ENCODE measurements around the gene ADCY9. TPM values are rescaled to one million over a fixed set of nuclear protein-coding genes. Genes with fewer than 3 reads are reported as not detected.

The ADCY9 gene
- total and polyA plus RNA-seq, 8 donors, result 6.6 to 20.9 (median 18.0) TPM

DNA sequence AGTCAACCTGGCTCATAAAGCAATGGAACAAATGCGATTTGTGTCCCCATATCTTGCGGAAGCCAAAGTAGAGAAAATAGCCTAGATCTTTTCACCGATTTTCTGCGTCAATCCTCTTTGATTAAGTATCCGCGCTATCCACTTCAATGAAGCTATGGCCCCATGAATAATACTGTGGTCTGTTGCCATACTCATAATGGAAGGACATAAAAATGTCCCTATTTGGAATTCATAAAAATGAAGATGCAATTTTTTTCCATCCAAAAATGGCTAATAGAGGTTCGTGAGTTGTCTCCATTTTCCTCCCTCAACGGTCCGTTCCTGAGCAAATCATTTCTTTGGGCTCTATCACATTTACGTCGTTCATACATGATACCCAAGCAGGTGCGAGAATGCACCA is 25.4 kb upstream of the ADCY9 start:
- Histone ChIP-seq H3K4me3 (no peak overlapping the region), H3K9me3 (no peaks in the 10 kb centered on the region), H3K4me1 (no peaks in the 10 kb centered on the region), H3K27ac (no peak overlapping the region), H3K36me3 (no peaks in the 10 kb centered on the region), H3K27me3 (no peaks in the 10 kb centered on the region)
- TF ChIP-seq, protein P1, sequence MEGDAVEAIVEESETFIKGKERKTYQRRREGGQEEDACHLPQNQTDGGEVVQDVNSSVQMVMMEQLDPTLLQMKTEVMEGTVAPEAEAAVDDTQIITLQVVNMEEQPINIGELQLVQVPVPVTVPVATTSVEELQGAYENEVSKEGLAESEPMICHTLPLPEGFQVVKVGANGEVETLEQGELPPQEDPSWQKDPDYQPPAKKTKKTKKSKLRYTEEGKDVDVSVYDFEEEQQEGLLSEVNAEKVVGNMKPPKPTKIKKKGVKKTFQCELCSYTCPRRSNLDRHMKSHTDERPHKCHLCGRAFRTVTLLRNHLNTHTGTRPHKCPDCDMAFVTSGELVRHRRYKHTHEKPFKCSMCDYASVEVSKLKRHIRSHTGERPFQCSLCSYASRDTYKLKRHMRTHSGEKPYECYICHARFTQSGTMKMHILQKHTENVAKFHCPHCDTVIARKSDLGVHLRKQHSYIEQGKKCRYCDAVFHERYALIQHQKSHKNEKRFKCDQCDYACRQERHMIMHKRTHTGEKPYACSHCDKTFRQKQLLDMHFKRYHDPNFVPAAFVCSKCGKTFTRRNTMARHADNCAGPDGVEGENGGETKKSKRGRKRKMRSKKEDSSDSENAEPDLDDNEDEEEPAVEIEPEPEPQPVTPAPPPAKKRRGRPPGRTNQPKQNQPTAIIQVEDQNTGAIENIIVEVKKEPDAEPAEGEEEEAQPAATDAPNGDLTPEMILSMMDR (IDR thresholded peaks at IDR 0.05), result no peak
- no peak for FAIRE-seq
- no peak for ATAC-seq
- intact Hi-C loops (cut with DNase I), result no loop called here
- WGBS, 2 donors, result 87 to 94% methylated on average over 12 of the region's 12 CpGs
- no peak for DNase-seq

DNA sequence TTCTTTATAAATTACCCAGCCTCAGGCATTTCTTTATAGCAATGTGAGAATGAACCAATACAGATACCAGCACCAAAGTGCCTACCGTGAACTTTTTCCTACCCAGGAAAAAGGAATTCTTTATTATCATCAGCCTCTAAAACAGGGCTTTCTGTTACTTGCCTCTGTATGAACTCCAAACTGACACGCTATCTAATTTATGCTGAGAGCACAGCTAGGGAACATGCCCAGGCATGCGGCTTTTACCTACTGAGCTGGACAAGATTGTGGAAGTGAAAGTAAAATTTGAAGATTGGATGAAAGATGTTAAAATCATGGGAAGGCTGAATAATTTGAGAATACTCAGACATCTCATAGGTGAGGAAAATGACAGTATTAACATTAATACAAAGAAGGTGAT is 24.4 kb upstream of the ADCY9 start:
- no peaks in the 10 kb centered on the region for H3K27me3 ChIP-seq
- no peak overlapping the region for H3K27ac ChIP-seq
- TF ChIP-seq, protein P1 (IDR thresholded peaks at IDR 0.05), result no peak
- FAIRE-seq (no peak), DNase-seq (no peak), ATAC-seq (peak in 1 of 4 donors; percentile 49)
- WGBS, 2 donors, result 89 to 95% methylated on average over 3 of the region's 3 CpGs
- H3K4me1 ChIP-seq, result no peaks in the 10 kb centered on the region
- H3K36me3 ChIP-seq, result no peaks in the 10 kb centered on the region
- intact Hi-C loops (cut with DNase I), result no loop called here
- H3K4me3 ChIP-seq, result no peak overlapping the region
- no peaks in the 10 kb centered on the region for H3K9me3 ChIP-seq

DNA sequence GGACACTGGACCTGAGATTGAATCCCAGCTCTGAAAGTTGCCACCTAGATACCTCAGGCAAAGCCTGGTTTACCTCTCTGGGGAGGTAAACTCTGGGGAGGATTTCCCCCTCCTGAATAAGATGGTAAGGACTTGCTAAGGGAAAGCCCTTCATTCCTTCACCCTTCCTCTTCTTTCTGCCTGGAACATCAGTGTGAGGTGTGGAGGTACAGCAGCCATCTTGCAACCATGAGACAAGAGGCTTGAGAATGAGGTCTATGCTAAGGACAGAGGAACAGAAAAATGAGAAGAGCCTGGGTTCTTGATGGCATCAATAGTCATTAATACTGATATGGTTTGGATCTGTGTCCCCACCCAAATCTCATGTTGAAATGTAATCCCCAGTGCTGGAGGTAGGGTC is 23.7 kb upstream of the ADCY9 start:
- intact Hi-C loops (cut with DNase I), result no loop called here
- no peak overlapping the region for H3K4me3 ChIP-seq
- no peak for DNase-seq
- H3K36me3 ChIP-seq, result no peaks in the 10 kb centered on the region
- H3K4me1 ChIP-seq, result no peaks in the 10 kb centered on the region
- no peaks in the 10 kb centered on the region for H3K27me3 ChIP-seq
- no peak overlapping the region for H3K27ac ChIP-seq
- TF ChIP-seq, protein P1 (IDR thresholded peaks at IDR 0.05), result no peak
- ATAC-seq, result no peak
- FAIRE-seq, result no peak
- no peaks in the 10 kb centered on the region for H3K9me3 ChIP-seq

DNA sequence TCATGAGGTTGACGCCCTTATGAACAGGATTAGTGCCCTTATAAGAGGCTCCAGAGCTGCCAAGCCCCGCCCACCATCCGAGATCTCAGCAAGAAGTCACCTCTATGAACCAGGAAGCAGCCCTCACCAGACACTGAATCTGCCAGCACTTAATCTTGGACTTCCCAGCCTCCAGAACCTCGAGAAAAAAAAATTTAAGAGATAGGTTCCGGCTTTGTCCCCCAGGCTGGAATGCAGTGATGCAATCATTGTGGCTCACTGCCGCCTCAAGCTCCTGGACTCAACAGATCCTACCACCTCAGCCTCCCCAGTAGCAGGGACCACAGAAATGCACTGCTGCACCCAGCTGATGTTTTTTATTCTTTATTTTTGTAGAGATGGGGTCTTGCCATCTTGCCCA is 22.5 kb upstream of the ADCY9 start:
- H3K27ac ChIP-seq, result no peak overlapping the region
- H3K9me3 ChIP-seq, result no peaks in the 10 kb centered on the region
- H3K4me1 ChIP-seq, result no peaks in the 10 kb centered on the region
- TF ChIP-seq, protein P1 (IDR thresholded peaks at IDR 0.05), result no peak
- H3K4me3 ChIP-seq, result no peak overlapping the region
- intact Hi-C loops (cut with DNase I), result no loop called here
- DNase-seq (no peak), ATAC-seq (no peak), FAIRE-seq (no peak)
- no peaks in the 10 kb centered on the region for H3K27me3 ChIP-seq
- WGBS, 2 donors, result 89 to 93% methylated on average over 6 of the region's 6 CpGs
- H3K36me3 ChIP-seq, result no peaks in the 10 kb centered on the region

DNA sequence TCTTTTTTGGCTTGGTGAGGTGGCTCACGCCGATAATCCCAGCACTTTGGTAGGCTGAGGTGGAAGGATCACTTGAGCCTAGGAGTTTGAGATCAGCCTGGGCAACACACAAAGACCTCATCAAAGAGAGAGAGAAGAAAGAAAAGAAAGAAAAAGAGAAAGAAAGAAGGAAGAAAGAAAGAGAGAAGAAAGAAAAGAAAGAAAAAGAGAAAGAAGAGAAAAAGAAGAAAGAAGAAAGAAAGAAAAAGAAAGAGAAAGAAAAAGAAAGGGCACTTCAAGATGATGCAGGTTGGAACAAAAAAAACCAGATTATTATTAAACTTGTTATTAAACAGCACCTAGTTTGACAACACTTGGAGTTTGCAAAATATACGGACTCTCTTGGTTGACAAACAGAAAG is 21.2 kb upstream of the ADCY9 start:
- no peak overlapping the region for H3K27ac ChIP-seq

More for the DNA sequence above, 21.2 kb upstream of the ADCY9 start:
- WGBS, 2 donors, result 84 to 90% methylated on average over 3 of the region's 3 CpGs
- DNase-seq, result no peak
- no peak for ATAC-seq
- Histone ChIP-seq H3K9me3 (no peaks in the 10 kb centered on the region), H3K4me3 (no peak overlapping the region), H3K27me3 (no peaks in the 10 kb centered on the region), H3K36me3 (no peaks in the 10 kb centered on the region), H3K4me1 (no peaks in the 10 kb centered on the region)
- intact Hi-C loops (cut with DNase I), result no loop called here
- TF ChIP-seq, protein P1 (IDR thresholded peaks at IDR 0.05), result no peak
- no peak for FAIRE-seq
